Measurements from ENCODE around the gene CLIP3. TPM values are rescaled to one million over a fixed set of nuclear protein-coding genes. Genes with fewer than 3 reads are reported as not detected.
A peak's percentile ranks its signal among the peaks of the same experiment; 100 is the strongest.

The CLIP3 gene
- total RNA-seq, 1 donor, result 13.4 TPM

- Histone ChIP-seq H3K9me3 (ENCODE audit: low read depth, low read length) (no peaks in the 10 kb centered on the region), H3K4me3 (ENCODE audit: insufficient read depth, low read length) (no peak overlapping the region), H3K27me3 (ENCODE audit: insufficient read depth, low read length) (no peaks in the 10 kb centered on the region), H3K4me1 (ENCODE audit: insufficient read depth, low read length) (peaks cover 22% of the 10 kb centered on the region), H3K27ac (ENCODE audit: low read depth, low read length) (no peak overlapping the region), H3K79me2 (ENCODE audit: insufficient read depth, low read length) (peaks cover 14% of the 10 kb centered on the region), H3K36me3 (ENCODE audit: insufficient read depth, low read length) (peaks cover under 1% of the 10 kb centered on the region), H3K4me2 (ENCODE audit: insufficient read depth, low read length) (no peak overlapping the region), H4K20me1 (ENCODE audit: insufficient read depth, low read length) (no peaks in the 10 kb centered on the region), H2AFZ (ENCODE audit: low read length) (no peak overlapping the region)
- no peak for DNase-seq (ENCODE audit: insufficient read length, low spot score, missing footprints)
- no peak for TF ChIP-seq CTCF (IDR thresholded peaks at IDR 0.05; ENCODE audit: extremely low read depth, low read depth, low read length)
Measured at GRCh38 chr19:36010402-36010801, 22.3 kb downstream of the CLIP3 start.

GRCh38 chr19:36009633-36010379 lies 22.9 kb downstream of the CLIP3 start:
- Histone ChIP-seq H3K4me1 (ENCODE audit: insufficient read depth, low read length) (peaks cover 22% of the 10 kb centered on the region), H3K27me3 (ENCODE audit: insufficient read depth, low read length) (no peaks in the 10 kb centered on the region), H3K9me3 (ENCODE audit: low read depth, low read length) (no peaks in the 10 kb centered on the region), H2AFZ (ENCODE audit: low read length) (peak overlapping the region; percentile 68), H3K4me3 (ENCODE audit: insufficient read depth, low read length) (peak overlapping the region; percentile 71), H3K27ac (ENCODE audit: low read depth, low read length) (no peak overlapping the region), H3K4me2 (ENCODE audit: insufficient read depth, low read length) (peak overlapping the region; percentile 80), H3K36me3 (ENCODE audit: insufficient read depth, low read length) (no peaks in the 10 kb centered on the region), H4K20me1 (ENCODE audit: insufficient read depth, low read length) (no peaks in the 10 kb centered on the region), H3K79me2 (ENCODE audit: insufficient read depth, low read length) (peaks cover 14% of the 10 kb centered on the region)
- DNase-seq (ENCODE audit: insufficient read length, low spot score, missing footprints), result peak; percentile 80
- TF ChIP-seq CTCF (IDR thresholded peaks at IDR 0.05; ENCODE audit: extremely low read depth, low read depth, low read length), result no peak

GRCh38 chr19:36009220-36009619 lies 23.5 kb downstream of the CLIP3 start:
- DNase-seq (ENCODE audit: insufficient read length, low spot score, missing footprints), result peak; percentile 98
- Histone ChIP-seq H3K27ac (ENCODE audit: low read depth, low read length) (no peak overlapping the region), H4K20me1 (ENCODE audit: insufficient read depth, low read length) (no peaks in the 10 kb centered on the region), H3K9me3 (ENCODE audit: low read depth, low read length) (no peaks in the 10 kb centered on the region), H3K4me1 (ENCODE audit: insufficient read depth, low read length) (peaks cover 18% of the 10 kb centered on the region), H3K27me3 (ENCODE audit: insufficient read depth, low read length) (no peaks in the 10 kb centered on the region), H3K36me3 (ENCODE audit: insufficient read depth, low read length) (no peaks in the 10 kb centered on the region), H3K79me2 (ENCODE audit: insufficient read depth, low read length) (peaks cover 14% of the 10 kb centered on the region), H2AFZ (ENCODE audit: low read length) (peak overlapping the region; percentile 68), H3K4me3 (ENCODE audit: insufficient read depth, low read length) (peak overlapping the region; percentile 71), H3K4me2 (ENCODE audit: insufficient read depth, low read length) (peak overlapping the region; percentile 80)
- no peak for TF ChIP-seq CTCF (IDR thresholded peaks at IDR 0.05; ENCODE audit: extremely low read depth, low read depth, low read length)

GRCh38 chr19:36008336-36008978 lies 24.2 kb downstream of the CLIP3 start, which contains the start of gene SYNE4:
TSS of gene SYNE4 (minus strand) at chr19:36008813. CDS start at chr19:36008681, 132 bp downstream.
- H2AFZ ChIP-seq (ENCODE audit: low read length), result peak within 1 kb of the TSS; percentile 68

More at GRCh38 chr19:36008336-36008978, 24.2 kb downstream of the CLIP3 start, which contains the start of gene SYNE4:
- peak within 1 kb of the TSS; percentile 71 for H3K4me3 ChIP-seq (ENCODE audit: insufficient read depth, low read length)
- no peak within 1 kb of the TSS for H3K27ac ChIP-seq (ENCODE audit: low read depth, low read length)
- H3K4me1 ChIP-seq (ENCODE audit: insufficient read depth, low read length), result peaks cover 17% of the 10 kb centered on the region
- H3K79me2 ChIP-seq (ENCODE audit: insufficient read depth, low read length), result peaks cover 8% of the 10 kb centered on the region
- no peak for TF ChIP-seq CTCF (IDR thresholded peaks at IDR 0.05; ENCODE audit: extremely low read depth, low read depth, low read length)
- H4K20me1 ChIP-seq (ENCODE audit: insufficient read depth, low read length), result no peaks in the 10 kb centered on the region
- peak; percentile 80 for DNase-seq (ENCODE audit: insufficient read length, low spot score, missing footprints)
- H3K9me3 ChIP-seq (ENCODE audit: low read depth, low read length), result no peaks in the 10 kb centered on the region
- no peaks in the 10 kb centered on the region for H3K36me3 ChIP-seq (ENCODE audit: insufficient read depth, low read length)
- H3K27me3 ChIP-seq (ENCODE audit: insufficient read depth, low read length), result no peaks in the 10 kb centered on the region
- H3K4me2 ChIP-seq (ENCODE audit: insufficient read depth, low read length), result peak within 1 kb of the TSS; percentile 80

Measured in osteoblast (primary cell).